Muscle layer of duodenum (tissue), 2 donors: ENCODE results near the gene ARRDC5.
"Not testable (repeated sequence)": the region's sequence is repeated elsewhere in the genome, so short reads cannot be mapped to it uniquely, and the experiment has no call there.

Experiments
- H3K27ac ChIP-seq: one replicate; pipeline ENCODE4 v1.7.0; 2013; ENCODE audit warnings: mild to moderate bottlenecking, low read length
- H3K27me3 ChIP-seq: one replicate; pipeline ENCODE4 v1.7.0; 2013; ENCODE audit warnings: low read depth, mild to moderate bottlenecking, control low read depth, low read length
- H3K36me3 ChIP-seq, 2 donors: one replicate each; pipeline ENCODE4 v1.7.0; 2013; ENCODE audit warnings: low read length in 2 of 2, control low read depth in 1 of 2, mild to moderate bottlenecking in 1 of 2; ENCODE audit not compliant: insufficient read depth in 2 of 2, control insufficient read depth in 1 of 2
- H3K4me1 ChIP-seq, 2 donors: one replicate each; pipeline ENCODE4 v1.7.0; 2013; ENCODE audit warnings: low read length in 2 of 2, mild to moderate bottlenecking in 2 of 2, control low read depth in 1 of 2, moderate library complexity in 1 of 2; ENCODE audit not compliant: insufficient read depth in 2 of 2, control insufficient read depth in 1 of 2
- H3K4me3 ChIP-seq, 2 donors: one replicate each; pipeline ENCODE4 v1.7.0; 2013; ENCODE audit warnings: low read length in 2 of 2, low read depth in 1 of 2, mild to moderate bottlenecking in 1 of 2
- H3K9me3 ChIP-seq, 2 donors: one replicate each; pipeline ENCODE4 v1.7.0; 2013; ENCODE audit warnings: low read length in 2 of 2, control low read depth in 1 of 2, mild to moderate bottlenecking in 1 of 2; ENCODE audit not compliant: control insufficient read depth in 1 of 2
- donor health status: healthy.

ARRDC5 gene

GRCh38 chr19:4887803-4888202, 14.9 kb downstream of the ARRDC5 start:
- not testable (repeated sequence) for H3K27ac ChIP-seq, H3K36me3 ChIP-seq, H3K9me3 ChIP-seq, H3K4me1 ChIP-seq, H3K4me3 ChIP-seq, H3K27me3 ChIP-seq

GRCh38 chr19:4884993-4885392, 17.7 kb downstream of the ARRDC5 start:
- not testable (repeated sequence) for H3K4me3 ChIP-seq, H3K36me3 ChIP-seq, H3K4me1 ChIP-seq, H3K27ac ChIP-seq, H3K27me3 ChIP-seq, H3K9me3 ChIP-seq

GRCh38 chr19:4882874-4883273, 19.8 kb downstream of the ARRDC5 start:
- not testable (repeated sequence) for H3K27ac ChIP-seq, H3K9me3 ChIP-seq, H3K4me1 ChIP-seq, H3K36me3 ChIP-seq, H3K4me3 ChIP-seq, H3K27me3 ChIP-seq

GRCh38 chr19:4879041-4879440, 23.7 kb downstream of the ARRDC5 start:
- H3K4me3 ChIP-seq, result no peak overlapping the region
- H3K9me3 ChIP-seq, result no peaks in the 10 kb centered on the region
- no peak overlapping the region for H3K27ac ChIP-seq
- no peaks in the 10 kb centered on the region for H3K36me3 ChIP-seq
- no peaks in the 10 kb centered on the region for H3K27me3 ChIP-seq
- H3K4me1 ChIP-seq, result no peaks in the 10 kb centered on the region

GRCh38 chr19:4878491-4878968, 24.2 kb downstream of the ARRDC5 start:
- no peak overlapping the region for H3K4me3 ChIP-seq
- no peak overlapping the region for H3K27ac ChIP-seq
- no peaks in the 10 kb centered on the region for H3K4me1 ChIP-seq

GRCh38 chr19:4877753-4878490, 24.8 kb downstream of the ARRDC5 start:
- no peaks in the 10 kb centered on the region for H3K36me3 ChIP-seq
- no peak overlapping the region for H3K27ac ChIP-seq
- no peaks in the 10 kb centered on the region for H3K4me1 ChIP-seq
- no peak overlapping the region for H3K4me3 ChIP-seq
- no peaks in the 10 kb centered on the region for H3K9me3 ChIP-seq
- H3K27me3 ChIP-seq, result no peaks in the 10 kb centered on the region

More at GRCh38 chr19:4878491-4878968, 24.2 kb downstream of the ARRDC5 start:
- H3K9me3 ChIP-seq, result no peaks in the 10 kb centered on the region
- H3K36me3 ChIP-seq, result no peaks in the 10 kb centered on the region
- no peaks in the 10 kb centered on the region for H3K27me3 ChIP-seq

- Histone ChIP-seq H3K27ac (no peak overlapping the region), H3K9me3 (no peaks in the 10 kb centered on the region), H3K4me1 (no peaks in the 10 kb centered on the region), H3K4me3 (no peak overlapping the region), H3K27me3 (no peaks in the 10 kb centered on the region), H3K36me3 (no peaks in the 10 kb centered on the region)
Measured at GRCh38 chr19:4873930-4874329, 28.8 kb downstream of the ARRDC5 start.

- Histone ChIP-seq H3K4me1 (peaks cover 0 to under 1% of the 10 kb centered on the region in 2 donors), H3K4me3 (no peak overlapping the region), H3K27ac (no peak overlapping the region), H3K9me3 (no peaks in the 10 kb centered on the region), H3K36me3 (no peaks in the 10 kb centered on the region), H3K27me3 (no peaks in the 10 kb centered on the region)
Measured at GRCh38 chr19:4871711-4872110, 31.0 kb downstream of the ARRDC5 start.

GRCh38 chr19:4870025-4870700, 32.5 kb downstream of the ARRDC5 start:
- Histone ChIP-seq H3K4me1 (peaks cover 4% of the 10 kb centered on the region in 2 donors), H3K4me3 (no peak overlapping the region), H3K27ac (no peak overlapping the region)

GRCh38 chr19:4868286-4868834, 34.3 kb downstream of the ARRDC5 start:
- H3K4me1 ChIP-seq, result peaks cover 4% of the 10 kb centered on the region in 2 donors
- H3K36me3 ChIP-seq, result no peaks in the 10 kb centered on the region
- H3K9me3 ChIP-seq, result no peaks in the 10 kb centered on the region
- H3K4me3 ChIP-seq, result peak overlapping the region in 1 of 2 donors; percentile 81
- H3K27me3 ChIP-seq, result no peaks in the 10 kb centered on the region
- no peak overlapping the region for H3K27ac ChIP-seq

More at GRCh38 chr19:4870025-4870700, 32.5 kb downstream of the ARRDC5 start:
- Histone ChIP-seq H3K9me3 (no peaks in the 10 kb centered on the region), H3K27me3 (no peaks in the 10 kb centered on the region), H3K36me3 (no peaks in the 10 kb centered on the region)

- no peaks in the 10 kb centered on the region for H3K27me3 ChIP-seq
- peak within 1 kb of the TSS; percentile 73 for H3K27ac ChIP-seq
- no peaks in the 10 kb centered on the region for H3K9me3 ChIP-seq
- no peaks in the 10 kb centered on the region for H3K36me3 ChIP-seq
- H3K4me1 ChIP-seq, result peaks cover 4% of the 10 kb centered on the region in 2 donors
- peak within 1 kb of the TSS; percentile 81 to 84 for H3K4me3 ChIP-seq
Measured at GRCh38 chr19:4867534-4868285, 35.0 kb downstream of the ARRDC5 start, which contains the start of gene PLIN3. Gene PLIN3 (minus strand): TSS chr19:4867667. CDS start chr19:4861394, 6,273 bp downstream.
